Activated naive CD8-positive, alpha-beta T cell treated with anti-CD3 and anti-CD28 coated beads, Interleukin-2, amount 50 U/mL, for 16 hours (primary cell): Measurements from ENCODE around the gene VIM.

Experiments
- DNase-seq: peaks from one replicate; pipeline ENCODE4 v3.0.0-alpha.2; 2020; ENCODE audit warnings: low read depth, low spot score

Gene VIM

GRCh38 chr10:17209881-17210280 is 18.2 kb upstream of the VIM start:
- DNase-seq: no peak

- DNase-seq: no peak
Observed at GRCh38 chr10:17210361-17210760, 17.7 kb upstream of the VIM start.

- DNase-seq: no peak
Observed at GRCh38 chr10:17212802-17213221, 15.2 kb upstream of the VIM start.

- DNase-seq: no peak
Observed at GRCh38 chr10:17213646-17214349, 14.2 kb upstream of the VIM start.

- no peak for DNase-seq
Observed at GRCh38 chr10:17214526-17214925, 13.5 kb upstream of the VIM start.

GRCh38 chr10:17214971-17215781 is 12.9 kb upstream of the VIM start:
- DNase-seq: no peak

- no peak for DNase-seq
Observed at GRCh38 chr10:17215782-17216122, 12.3 kb upstream of the VIM start.

GRCh38 chr10:17216217-17216900 is 11.7 kb upstream of the VIM start:
- DNase-seq: no peak

GRCh38 chr10:17216901-17217395 is 11.1 kb upstream of the VIM start:
- no peak for DNase-seq

GRCh38 chr10:17217631-17218232 is 10.3 kb upstream of the VIM start:
- DNase-seq: no peak

- DNase-seq: no peak
Observed at GRCh38 chr10:17219024-17219423, 9.0 kb upstream of the VIM start.

GRCh38 chr10:17220652-17221100 is 7.4 kb upstream of the VIM start:
- no peak for DNase-seq

GRCh38 chr10:17222329-17222728 is 5.7 kb upstream of the VIM start:
- DNase-seq: no peak

GRCh38 chr10:17225808-17226207 is 2.2 kb upstream of the VIM start:
- DNase-seq: no peak

- no peak for DNase-seq
Observed at GRCh38 chr10:17226891-17227303, 1.1 kb upstream of the VIM start.

- DNase-seq: no peak
Observed at GRCh38 chr10:17227367-17228090, 512 bp upstream of the VIM start.

GRCh38 chr10:17229016-17229716 is 1.1 kb downstream of the VIM start:
- DNase-seq: peak; percentile 29

GRCh38 chr10:17229717-17229966 is 1.6 kb downstream of the VIM start:
- DNase-seq: no peak

GRCh38 chr10:17229967-17230682 is 2.1 kb downstream of the VIM start:
- DNase-seq: peak; percentile 76

- no peak for DNase-seq
Observed at GRCh38 chr10:17231788-17232187, 3.7 kb downstream of the VIM start.
